Peyer's patch (tissue), 4 donors: ENCODE data around the gene TAF3.

ENCODE experiments used
- CTCF ChIP-seq, 6 experiments: fragments of 450-650 bp in 4 of 6; fragments of 200-600 bp in 2 of 6; sonication (generic) in 1 of 6; IDR thresholded peaks; one replicate each; pipeline ENCODE4 v1.5.1; 2017 to 2019; ENCODE audit warnings: antibody characterized with exemption in 6 of 6, mild to moderate bottlenecking in 3 of 6, moderate library complexity in 1 of 6
- POLR2A ChIP-seq, 2 donors: fragments of 450-650 bp; IDR thresholded peaks; one replicate each; pipeline ENCODE4 v1.5.1; 2017; ENCODE audit warnings: antibody characterized with exemption in 2 of 2, mild to moderate bottlenecking in 2 of 2, moderate library complexity in 2 of 2

GRCh38 chr10:8051851-8052257 is 233.5 kb downstream of the TAF3 start:
- TF ChIP-seq CTCF (IDR thresholded peaks at IDR 0.05) (no peak), POLR2A (IDR thresholded peaks at IDR 0.05) (no peak)
